Heart right ventricle (tissue), 16 donors: ENCODE data around the gene LGALS1. TPM values are rescaled to one million over a fixed set of nuclear protein-coding genes. Genes with fewer than 3 reads are reported as not detected.

Source experiments
- ATAC-seq, 8 donors: fragments of 200-7000 bp; cut with Tn5 transposase; one replicate each; pipeline ENCODE4 v1.9.1; 2020; ENCODE audit warnings: mild to moderate bottlenecking in 8 of 8, moderate library complexity in 8 of 8, moderate number of reproducible peaks in 1 of 8
- DNase-seq, 2 donors: peaks; one replicate each; pipeline ENCODE4 v3.0.0-alpha.2; 2020
- H3K27ac ChIP-seq, 10 donors: fragments of 200-600 bp; sonication (generic) in 2 of 10; one replicate each; pipeline versions ENCODE4 v1.5.0 to v1.8.0; 2020 to 2022; ENCODE audit warnings: mild to moderate bottlenecking in 3 of 10
- H3K27me3 ChIP-seq, 7 donors: fragments of 200-600 bp; one replicate each; pipeline ENCODE4 v1.8.0; 2021 to 2022; ENCODE audit warnings: mild to moderate bottlenecking in 2 of 7
- H3K36me3 ChIP-seq, 9 donors: fragments of 200-600 bp; sonication (generic) in 1 of 9; one replicate each; pipeline versions ENCODE4 v1.5.0 to v1.8.0; 2020 to 2022; ENCODE audit warnings: mild to moderate bottlenecking in 2 of 9
- H3K4me1 ChIP-seq, 9 donors: fragments of 200-600 bp; sonication (generic) in 1 of 9; one replicate each; pipeline versions ENCODE4 v1.5.0 to v1.8.0; 2020 to 2022; ENCODE audit warnings: mild to moderate bottlenecking in 4 of 9
- H3K4me3 ChIP-seq, 10 donors: fragments of 200-600 bp; sonication (generic) in 2 of 10; one replicate each; pipeline versions ENCODE4 v1.5.0 to v1.8.0; 2020 to 2022; ENCODE audit warnings: mild to moderate bottlenecking in 7 of 10, moderate library complexity in 2 of 10
- H3K9me3 ChIP-seq, 11 donors: fragments of 200-600 bp in 10 of 11; sonication (generic) in 2 of 11; one replicate each; pipeline versions ENCODE4 v1.5.0 to v1.8.0; 2013 to 2022; ENCODE audit warnings: mild to moderate bottlenecking in 2 of 11, control low read depth in 1 of 11, moderate library complexity in 1 of 11
- CTCF ChIP-seq, 9 donors: fragments of 200-600 bp; sonication (generic) in 2 of 9; IDR thresholded peaks; one replicate each; pipeline versions ENCODE4 v1.5.0 to v1.8.0; 2021 to 2022; ENCODE audit warnings: antibody characterized with exemption in 9 of 9, mild to moderate bottlenecking in 5 of 9, moderate library complexity in 1 of 9
- WGBS, 2 donors: extraction: QIAGEN DNeasy Blood & Tissue Kit; methylation state at CpG; one replicate each; pipeline ENCODE4 v1.1.7; 2013; ENCODE audit warnings: inconsistent platforms in 1 of 2; 5-methylcytosine and 5-hydroxymethylcytosine counted together
- intact Hi-C, 10 donors: fragments of 100-400 bp; cut with DNase I; formaldehyde crosslinking; loops; one replicate each; pipeline versions ENCODE4 v1.11.1 to v1.14.2; 2022
- polyA plus RNA-seq, 2 donors: library from polyadenylated mRNA; stranded (reverse); fragments of 200-250 nt; gene quantifications; one replicate each; pipeline ENCODE4 v1.2.3, GENCODE V29; 2013
- total RNA-seq, 10 donors: library from RNA; stranded (reverse); fragmentation: NEBNext Ultra II Directional in 3 of 10; extraction: Animal tissue kit (Norgen Biotek cat#: 25700) in 3 of 10; gene quantifications; one replicate each; pipeline versions ENCODE4 v1.2.1 to v1.2.4, GENCODE V29; 2021 to 2023
- donor health status: Arrhythmogenic right ventricular cardiomyopathy.
- donor health status: ischemic (EF 13 %, LVEDD 7.1; RV severe dilation, severe dysfunction).
- donor health status: healthy with polysubstance abuse.
- donor health status: DM: no; HTN: yes; CAD: no.
- donor health status: DM: no; HTN: no; CAD: no.
- donor health status: ischemic (EF 25% LVEDD 6.9; RV normal size, moderate dysfunction).
- donor health status: ischemic (EF 25% LVEDD 5.7; RV mildly dilated, moderate dysfunction).
- donor health status: healthy.
- donor health status: DM: yes; HTN: yes; CAD: no.
- donor health status: Ischemic cardiomyopathy.
- donor health status: ischemic (EF 35%, LVEDD 5.7; RV mildly dilated, moderate dysfunction).
- donor health status: nonischemic (EF 11% LVEDD 7.7; RV severe dilation, severe dysfunction).
- donor health status: DM: yes; HTN: yes; CAD: no.
- donor health status: PGD.
- donor health status: ischemic (EF 29% LVEDD 5.4; RV normal size, mild dysfunction).
- donor health status: nonischemic (EF 23%, LVEDD 6.1; RV moderate dilation, normal function).

LGALS1 gene
- total and polyA plus RNA-seq, 12 donors, result 651 to 4,200 (median 803) TPM

GRCh38 chr22:37660709-37661045, 14.8 kb upstream of the LGALS1 start:
- Histone ChIP-seq H3K36me3 (peaks cover 0 to 5% (median 2%) of the 10 kb centered on the region in 9 donors), H3K9me3 (no peaks in the 10 kb centered on the region), H3K4me1 (peaks cover 11 to 68% (median 44%) of the 10 kb centered on the region in 9 donors), H3K4me3 (no peak overlapping the region), H3K27me3 (no peaks in the 10 kb centered on the region), H3K27ac (peak overlapping the region in 8 of 10 donors; percentile 38 to 80 (median 73))
- intact Hi-C loops, result no loop called here
- no peak for TF ChIP-seq CTCF (IDR thresholded peaks at IDR 0.05)
- DNase-seq, result no peak
- no peak for ATAC-seq
- WGBS, 2 donors, result 71 to 77% methylated on average over 2 of the region's 2 CpGs

- 30 to 39% methylated on average over 12 of the region's 12 CpGs for WGBS, 2 donors
- no peaks in the 10 kb centered on the region for H3K9me3 ChIP-seq
- H3K4me3 ChIP-seq, result no peak overlapping the region
- no peaks in the 10 kb centered on the region for H3K27me3 ChIP-seq
- peaks cover 0 to 11% (median 9%) of the 10 kb centered on the region in 9 donors for H3K36me3 ChIP-seq
- intact Hi-C loops, result no loop called here
- no peak for DNase-seq
- peaks cover 11 to 62% (median 44%) of the 10 kb centered on the region in 9 donors for H3K4me1 ChIP-seq
- TF ChIP-seq CTCF (IDR thresholded peaks at IDR 0.05), result peak in 8 of 9 donors; percentile 20 to 60 (median 47)
- peak overlapping the region in 9 of 10 donors; percentile 48 to 80 (median 72) for H3K27ac ChIP-seq
- ATAC-seq, result peak in 5 of 8 donors; percentile 13 to 50 (median 29)
Measured at GRCh38 chr22:37661160-37661924, 14.1 kb upstream of the LGALS1 start.

GRCh38 chr22:37662039-37662438, 13.4 kb upstream of the LGALS1 start:
- H3K4me1 ChIP-seq, result peaks cover 11 to 60% (median 42%) of the 10 kb centered on the region in 9 donors
- no peak for TF ChIP-seq CTCF (IDR thresholded peaks at IDR 0.05)

GRCh38 chr22:37663521-37664140, 11.8 kb upstream of the LGALS1 start:
- ATAC-seq, result peak in 1 of 8 donors; percentile 30
- H3K4me1 ChIP-seq, result peaks cover 6 to 51% (median 34%) of the 10 kb centered on the region in 9 donors
- no peak for DNase-seq
- intact Hi-C loops, result no loop called here
- no peak for TF ChIP-seq CTCF (IDR thresholded peaks at IDR 0.05)
- H3K27ac ChIP-seq, result peak overlapping the region in 4 of 10 donors; percentile 21 to 46 (median 34)
- WGBS, 2 donors, result 78 to 88% methylated on average over 16 of the region's 16 CpGs
- peaks cover 0 to 24% (median 14%) of the 10 kb centered on the region in 9 donors for H3K36me3 ChIP-seq
- no peaks in the 10 kb centered on the region for H3K9me3 ChIP-seq
- H3K4me3 ChIP-seq, result no peak overlapping the region
- no peaks in the 10 kb centered on the region for H3K27me3 ChIP-seq

More at GRCh38 chr22:37662039-37662438, 13.4 kb upstream of the LGALS1 start:
- no peak for ATAC-seq
- no peak for DNase-seq
- WGBS, 2 donors, result 71 to 85% methylated on average over 5 of the region's 5 CpGs
- no peaks in the 10 kb centered on the region for H3K27me3 ChIP-seq
- H3K27ac ChIP-seq, result peak overlapping the region in 8 of 10 donors; percentile 48 to 80 (median 73)
- H3K36me3 ChIP-seq, result peaks cover 0 to 18% (median 14%) of the 10 kb centered on the region in 9 donors
- H3K9me3 ChIP-seq, result no peaks in the 10 kb centered on the region
- intact Hi-C loops, result no loop called here
- no peak overlapping the region for H3K4me3 ChIP-seq
